ENCODE measurements around the gene MBOAT2. TPM values are rescaled to one million over a fixed set of nuclear protein-coding genes. Genes with fewer than 3 reads are reported as not detected.

Gene MBOAT2
- total RNA-seq, 1 experiment from 2014 or later = 16.8 TPM

DNA sequence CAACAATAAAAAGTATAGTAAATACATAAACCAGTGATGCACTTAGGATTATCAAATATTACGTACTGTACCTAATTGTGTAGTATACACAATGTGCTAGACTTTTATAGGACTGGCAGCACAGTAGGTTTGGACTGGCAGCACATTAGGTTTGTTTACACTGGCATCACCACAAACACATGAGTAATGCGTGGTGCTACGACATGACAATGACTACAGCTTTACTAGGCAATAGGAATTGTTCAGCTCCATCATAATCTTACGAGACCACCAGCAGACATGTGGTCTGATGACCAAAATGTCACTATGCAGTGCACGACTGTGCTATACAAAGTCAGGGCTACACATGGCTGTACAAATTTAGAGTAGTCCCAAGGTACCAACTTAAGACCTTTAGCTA, 2.3 kb downstream of the MBOAT2 start:
- H3K9ac ChIP-seq (ENCODE audit: low read length) = no peak overlapping the region
- H3K79me2 ChIP-seq (ENCODE audit: insufficient read depth, low read length) = peaks cover 20% of the 10 kb centered on the region
- H2AFZ ChIP-seq (ENCODE audit: low read depth, low read length, poor library complexity, severe bottlenecking) = no peak overlapping the region
- no peak overlapping the region for H3K4me3 ChIP-seq (replicated peaks in 1 of 2; ENCODE audit: low read depth in 1 of 2, low read length in 2 of 2)
- no peak for TF ChIP-seq RAD21 (IDR thresholded peaks at IDR 0.05; ENCODE audit: low read depth)
- TF ChIP-seq FOSL1 (IDR thresholded peaks at IDR 0.05; ENCODE audit: low read depth) = peak; percentile 37
- TF ChIP-seq JUND (IDR thresholded peaks at IDR 0.05) = 0 out of 2 replicates have a peak, but pooled peaks have one; percentile 8
- TF ChIP-seq, protein P1, sequence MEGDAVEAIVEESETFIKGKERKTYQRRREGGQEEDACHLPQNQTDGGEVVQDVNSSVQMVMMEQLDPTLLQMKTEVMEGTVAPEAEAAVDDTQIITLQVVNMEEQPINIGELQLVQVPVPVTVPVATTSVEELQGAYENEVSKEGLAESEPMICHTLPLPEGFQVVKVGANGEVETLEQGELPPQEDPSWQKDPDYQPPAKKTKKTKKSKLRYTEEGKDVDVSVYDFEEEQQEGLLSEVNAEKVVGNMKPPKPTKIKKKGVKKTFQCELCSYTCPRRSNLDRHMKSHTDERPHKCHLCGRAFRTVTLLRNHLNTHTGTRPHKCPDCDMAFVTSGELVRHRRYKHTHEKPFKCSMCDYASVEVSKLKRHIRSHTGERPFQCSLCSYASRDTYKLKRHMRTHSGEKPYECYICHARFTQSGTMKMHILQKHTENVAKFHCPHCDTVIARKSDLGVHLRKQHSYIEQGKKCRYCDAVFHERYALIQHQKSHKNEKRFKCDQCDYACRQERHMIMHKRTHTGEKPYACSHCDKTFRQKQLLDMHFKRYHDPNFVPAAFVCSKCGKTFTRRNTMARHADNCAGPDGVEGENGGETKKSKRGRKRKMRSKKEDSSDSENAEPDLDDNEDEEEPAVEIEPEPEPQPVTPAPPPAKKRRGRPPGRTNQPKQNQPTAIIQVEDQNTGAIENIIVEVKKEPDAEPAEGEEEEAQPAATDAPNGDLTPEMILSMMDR (IDR thresholded peaks at IDR 0.05 in 2 of 3, conservative IDR thresholded peaks at IDR 0.05 in 1 of 3; ENCODE audit: borderline replicate concordance in 1 of 3, insufficient read depth in 1 of 3, low read depth in 2 of 3, low read length in 2 of 3) = no peak
- intact Hi-C loops (cut with micrococcal nuclease) = no loop called here
- peaks cover 18 to 45% of the 10 kb centered on the region in 2 experiments for H3K4me1 ChIP-seq (ENCODE audit: control insufficient read depth in 1 of 2, insufficient read depth in 2 of 2, low read length in 2 of 2)
- ChIA-PET RAD21 (ENCODE audit: low non-redundant PET in 1 of 2, low total read pairs in 2 of 2, uncharacterized antibody in 2 of 2, unreplicated experiment in 2 of 2) (no interaction called here), POLR2A (no interaction called here), CTCF (no interaction called here)
- no peaks in the 10 kb centered on the region for H3K9me2 ChIP-seq (ENCODE audit: insufficient read depth)
- no peaks in the 10 kb centered on the region for H3K36me3 ChIP-seq (ENCODE audit: control insufficient read depth in 1 of 2, insufficient read depth in 2 of 2, low read length in 2 of 2)
- no peak overlapping the region for H3K27ac ChIP-seq (ENCODE audit: low read depth, low read length)
- ATAC-seq = no peak
- no peaks in the 10 kb centered on the region for H4K20me1 ChIP-seq (ENCODE audit: insufficient read depth)
- H3K9me3 ChIP-seq (ENCODE audit: control insufficient read depth in 1 of 2, insufficient read depth in 1 of 2, low read depth in 1 of 2, low read length in 2 of 2) = no peaks in the 10 kb centered on the region
- DNase-seq (ENCODE audit: low read depth, low spot score) = no peak
- H3K4me2 ChIP-seq (ENCODE audit: low read length) = peak overlapping the region; percentile 11; the same call in 1 of the 2 replicates
- H3K27me3 ChIP-seq (ENCODE audit: insufficient read depth, low read length) = no peaks in the 10 kb centered on the region
- BruUV-seq (replicated peaks) = no TSS peak

DNA sequence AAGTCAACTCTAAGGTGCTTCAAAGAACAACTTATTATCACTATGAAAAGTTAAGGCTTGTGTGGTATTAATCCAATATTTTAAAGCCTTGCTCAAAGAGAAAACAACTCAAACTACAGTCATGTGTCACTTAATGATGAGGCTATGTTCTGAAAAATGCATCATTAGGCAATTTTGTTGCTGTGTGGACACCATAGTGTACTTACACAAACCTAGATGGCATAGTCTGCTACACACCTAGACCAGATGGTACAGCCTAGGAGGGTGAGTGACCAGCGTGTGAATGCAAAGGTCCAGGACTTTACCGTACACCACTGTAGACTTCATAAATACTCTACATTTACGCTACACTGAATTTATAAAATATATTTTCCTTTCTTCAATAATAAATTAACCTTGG, 3.0 kb downstream of the MBOAT2 start:
- Histone ChIP-seq H3K9ac (ENCODE audit: low read length) (no peak overlapping the region), H3K9me3 (ENCODE audit: control insufficient read depth in 1 of 2, insufficient read depth in 1 of 2, low read depth in 1 of 2, low read length in 2 of 2) (no peaks in the 10 kb centered on the region), H3K27me3 (ENCODE audit: insufficient read depth, low read length) (no peaks in the 10 kb centered on the region), H3K4me3 (replicated peaks in 1 of 2; ENCODE audit: low read depth in 1 of 2, low read length in 2 of 2) (no peak overlapping the region), H3K36me3 (ENCODE audit: control insufficient read depth in 1 of 2, insufficient read depth in 2 of 2, low read length in 2 of 2) (no peaks in the 10 kb centered on the region), H2AFZ (ENCODE audit: low read depth, low read length, poor library complexity, severe bottlenecking) (no peak overlapping the region), H3K4me2 (ENCODE audit: low read length) (no peak overlapping the region), H3K9me2 (ENCODE audit: insufficient read depth) (no peaks in the 10 kb centered on the region), H3K4me1 (ENCODE audit: control insufficient read depth in 1 of 2, insufficient read depth in 2 of 2, low read length in 2 of 2) (peaks cover 18 to 45% of the 10 kb centered on the region in 2 experiments), H3K27ac (ENCODE audit: low read depth, low read length) (no peak overlapping the region), H4K20me1 (ENCODE audit: insufficient read depth) (no peaks in the 10 kb centered on the region), H3K79me2 (ENCODE audit: insufficient read depth, low read length) (peaks cover 20% of the 10 kb centered on the region)
- DNase-seq (ENCODE audit: low read depth, low spot score) (no peak), ATAC-seq (no peak)
- no peak for TF ChIP-seq ZNF274 (IDR thresholded peaks at IDR 0.05; ENCODE audit: low read depth, low read length)
- TF ChIP-seq CBX3 (IDR thresholded peaks at IDR 0.05; ENCODE audit: low read depth) = no peak
- TF ChIP-seq, protein P2, sequence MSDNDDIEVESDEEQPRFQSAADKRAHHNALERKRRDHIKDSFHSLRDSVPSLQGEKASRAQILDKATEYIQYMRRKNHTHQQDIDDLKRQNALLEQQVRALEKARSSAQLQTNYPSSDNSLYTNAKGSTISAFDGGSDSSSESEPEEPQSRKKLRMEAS (IDR thresholded peaks at IDR 0.05) = no peak
- TF ChIP-seq, protein P3, sequence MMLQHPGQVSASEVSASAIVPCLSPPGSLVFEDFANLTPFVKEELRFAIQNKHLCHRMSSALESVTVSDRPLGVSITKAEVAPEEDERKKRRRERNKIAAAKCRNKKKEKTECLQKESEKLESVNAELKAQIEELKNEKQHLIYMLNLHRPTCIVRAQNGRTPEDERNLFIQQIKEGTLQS (IDR thresholded peaks at IDR 0.05) = no peak
- no peak for TF ChIP-seq ZBTB33 (IDR thresholded peaks at IDR 0.05; ENCODE audit: extremely low read depth, insufficient replicate concordance, low read length)
- no peak for TF ChIP-seq ELF1 (IDR thresholded peaks at IDR 0.05; ENCODE audit: borderline replicate concordance, low read depth)
- TF ChIP-seq REST (IDR thresholded peaks at IDR 0.05; ENCODE audit: low read depth) = no peak
- RAD21 ChIA-PET (ENCODE audit: low non-redundant PET in 1 of 2, low total read pairs in 2 of 2, uncharacterized antibody in 2 of 2, unreplicated experiment in 2 of 2) = no interaction called here
- CTCF ChIA-PET = no interaction called here
- no TSS peak for BruUV-seq (replicated peaks)
- POLR2A ChIA-PET = no interaction called here
- intact Hi-C loops (cut with micrococcal nuclease) = no loop called here

Data from HCT116 (cell line).